Measurements from ENCODE around the gene DOC2A.
A peak's percentile ranks its signal among the peaks of the same experiment; 100 is the strongest.

Gene DOC2A

DNA sequence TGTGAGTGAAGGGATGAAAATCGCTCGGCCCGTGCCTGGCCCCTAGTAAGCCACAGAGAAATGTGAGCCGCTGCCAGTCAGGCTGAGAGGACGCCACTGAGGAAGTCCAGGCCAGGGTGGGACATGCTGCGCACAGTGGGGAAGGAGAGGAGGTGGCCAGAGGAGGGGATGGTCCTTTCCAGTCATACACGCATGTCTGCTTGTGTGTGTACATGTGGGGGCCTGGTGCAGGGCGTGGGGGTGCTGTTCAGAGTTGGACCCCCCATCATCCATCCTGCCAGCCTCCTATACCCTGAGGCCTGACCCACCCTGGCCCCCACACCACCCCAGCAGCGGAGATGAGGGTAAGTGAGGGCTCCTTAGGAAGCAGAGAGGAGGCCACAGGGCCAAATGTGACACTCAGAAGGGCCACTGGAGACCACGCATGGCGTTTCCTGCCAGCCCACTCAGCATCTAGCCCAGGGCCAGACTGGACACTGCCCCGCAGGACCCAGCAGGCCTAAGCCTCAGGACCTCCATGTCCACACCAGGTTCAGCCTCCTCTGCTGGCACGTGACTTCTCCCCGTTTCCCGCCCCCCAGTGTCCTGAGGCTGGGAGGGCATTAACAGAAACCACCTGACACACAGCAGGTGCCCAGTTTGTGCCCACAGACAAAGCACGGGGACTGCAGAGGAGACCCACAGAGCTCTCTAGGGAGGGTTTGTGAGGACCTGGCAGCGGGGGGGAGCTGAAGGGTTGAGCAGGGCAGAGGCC is 7.0 kb downstream of the DOC2A start:
- no peak for DNase-seq

DNA sequence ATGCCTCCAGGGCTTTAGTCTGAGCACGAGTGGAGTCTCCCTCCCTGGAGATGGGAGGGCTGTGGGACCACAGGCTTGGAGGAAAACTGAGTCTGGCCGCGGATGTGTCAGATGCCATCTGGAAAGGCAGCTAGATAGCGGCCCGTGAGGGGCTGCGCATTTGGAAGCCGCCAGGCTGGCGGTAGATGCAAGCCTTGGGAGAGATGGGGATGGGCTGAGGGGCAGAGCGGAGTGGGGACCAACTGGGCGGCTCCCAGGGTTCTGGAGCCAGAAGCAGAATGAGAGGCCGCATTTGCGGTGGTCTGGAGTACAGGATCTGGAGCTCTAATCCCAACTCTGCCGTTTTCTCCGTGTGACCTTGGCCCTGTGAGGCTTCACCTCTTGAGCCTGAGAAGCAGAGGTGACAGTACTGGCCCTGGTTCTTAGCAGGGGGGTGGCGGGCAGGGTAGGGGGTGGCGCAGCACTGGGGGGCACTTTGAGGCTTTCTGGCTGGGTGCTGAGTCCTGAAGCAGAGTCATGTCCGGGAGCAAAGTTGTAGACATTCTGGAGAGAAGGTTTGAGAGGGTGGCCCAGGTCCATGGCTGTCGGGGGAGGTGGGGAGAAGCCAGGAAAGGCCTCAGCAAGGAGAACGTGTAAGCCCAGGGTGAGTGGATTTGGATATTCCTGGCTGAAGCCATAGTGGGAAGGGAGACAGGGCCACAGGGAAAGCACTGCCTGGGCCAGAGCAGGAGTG is 8.0 kb downstream of the DOC2A start:
- DNase-seq: no peak

DNA sequence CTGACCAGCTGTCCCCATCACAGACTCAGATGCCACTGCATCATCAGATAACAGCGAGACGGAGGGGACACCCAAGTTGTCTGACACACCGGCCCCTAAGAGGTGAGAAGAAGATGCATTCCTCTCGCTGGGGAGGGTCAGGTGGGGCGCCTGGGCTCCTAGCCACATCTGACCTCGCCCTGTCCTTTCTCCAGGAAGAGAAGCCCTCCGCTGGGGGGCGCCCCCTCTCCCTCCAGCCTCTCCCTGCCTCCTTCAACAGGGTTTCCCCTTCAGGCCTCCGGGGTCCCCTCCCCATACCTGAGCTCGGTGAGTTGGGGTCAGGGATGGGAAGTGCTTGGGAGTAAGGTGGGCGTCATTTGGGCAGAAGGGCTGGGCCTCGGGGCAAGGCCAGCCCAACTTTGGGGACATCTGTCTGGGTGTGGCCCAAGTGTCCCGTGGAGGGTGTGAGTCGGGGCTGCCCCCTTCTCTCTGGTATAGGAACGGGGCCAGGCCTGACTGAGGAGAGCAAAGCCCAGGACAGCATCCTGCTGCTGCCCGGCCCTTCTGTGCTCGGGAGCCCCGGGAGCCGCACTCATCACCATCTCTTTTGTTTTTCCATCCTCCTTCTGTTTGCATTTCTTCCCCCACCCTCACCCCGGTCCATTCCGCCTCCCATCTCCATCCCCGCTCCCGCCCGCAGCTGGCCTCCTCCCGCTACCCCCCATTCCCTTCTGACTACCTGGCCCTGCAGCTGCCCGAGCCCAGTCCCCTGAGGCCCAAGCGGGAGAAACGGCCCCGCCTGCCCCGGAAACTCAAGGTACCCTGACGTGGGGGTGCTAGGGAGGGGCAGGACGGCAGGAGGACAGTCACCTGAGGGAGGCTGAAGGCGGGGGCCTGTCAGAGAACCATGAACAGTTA is 9.8 kb downstream of the DOC2A start:
- no peak for DNase-seq

DNA sequence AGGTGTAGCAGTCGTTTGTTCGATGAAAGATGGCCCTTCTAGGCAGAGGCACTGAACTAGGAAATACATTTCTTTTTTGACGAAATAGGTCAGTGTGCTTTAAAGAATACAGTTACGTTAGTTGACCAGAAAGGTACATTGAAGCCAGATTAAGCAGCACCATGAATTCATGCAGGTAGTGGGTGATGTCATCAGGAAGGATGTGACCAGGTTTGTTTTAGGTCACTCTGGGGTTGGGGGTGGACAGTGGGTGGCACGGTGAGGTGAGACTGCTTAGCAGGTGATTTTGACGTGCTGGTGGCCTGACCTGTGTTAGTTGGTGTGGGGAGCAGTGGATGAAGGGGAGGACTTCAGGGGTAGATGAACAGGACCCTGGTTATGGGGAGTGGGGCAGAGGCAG is 11.2 kb downstream of the DOC2A start:
- DNase-seq: no peak

DNA sequence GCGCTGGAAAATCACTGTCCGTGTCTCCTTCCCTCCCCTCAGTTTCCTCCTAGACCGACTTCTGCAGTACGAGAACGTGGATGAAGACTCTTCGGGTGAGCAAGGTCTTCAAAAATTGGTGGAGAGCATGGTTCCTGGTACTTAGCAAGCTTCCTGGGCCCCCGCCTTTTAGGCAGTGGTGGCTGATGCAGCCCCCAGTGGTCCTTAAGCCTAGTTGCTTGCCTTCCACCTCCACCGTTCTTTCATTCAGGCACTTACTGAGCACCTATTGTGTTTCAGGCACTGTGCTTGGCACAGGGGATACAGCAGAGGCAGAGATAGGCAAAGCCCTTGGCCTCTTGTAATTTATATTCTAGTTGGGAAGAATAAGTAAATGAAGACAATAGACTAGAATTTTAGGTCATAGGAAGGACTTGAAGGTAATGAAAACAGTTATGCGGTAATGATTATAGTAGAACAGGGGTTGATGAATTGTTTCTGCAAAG is 14.0 kb downstream of the DOC2A start:
- no peak for DNase-seq

DNA sequence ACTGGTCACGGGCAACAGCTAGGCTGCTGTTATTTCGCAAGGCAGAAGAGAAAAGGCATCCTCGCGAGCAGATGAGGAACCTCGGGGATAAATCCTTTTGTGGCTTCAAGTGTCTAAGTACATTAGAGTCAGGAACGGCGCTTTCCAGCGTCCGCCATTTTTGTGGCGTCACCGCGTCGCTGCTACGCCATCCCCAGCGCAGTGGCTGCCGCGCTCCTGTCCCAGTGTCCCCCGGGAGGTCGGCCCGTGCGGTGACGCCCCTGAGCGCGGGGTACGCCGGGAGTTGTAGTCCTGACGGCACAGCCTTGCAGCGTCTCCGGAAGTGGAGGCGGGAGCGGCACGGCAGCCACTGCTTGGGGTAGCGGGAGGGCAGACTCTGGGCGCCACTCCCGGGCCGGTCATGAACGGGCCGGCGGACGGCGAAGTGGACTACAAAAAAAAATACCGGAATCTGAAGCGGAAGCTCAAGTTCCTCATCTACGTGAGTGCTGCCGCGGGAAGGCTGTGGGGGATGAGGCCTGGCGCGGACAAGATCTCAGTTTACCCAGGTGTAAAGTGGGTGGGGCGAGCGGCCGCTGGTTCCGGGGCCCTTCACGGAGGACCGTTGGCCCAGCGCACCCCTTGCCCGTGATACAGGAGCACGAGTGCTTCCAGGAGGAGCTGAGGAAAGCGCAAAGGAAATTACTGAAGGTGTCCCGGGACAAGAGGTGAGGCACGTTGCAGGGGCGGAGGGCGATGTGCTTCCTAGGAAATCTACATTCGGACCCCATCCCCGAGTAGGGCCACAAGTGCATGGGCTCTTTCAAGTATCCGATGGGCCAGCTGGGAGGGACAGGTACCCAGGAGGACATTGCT is 14.7 kb downstream of the DOC2A start, which contains the start of gene INO80E:
INO80E (plus strand) TSS at position 331 of the 855 bp plus-strand sequence; CDS start at position 401, 70 bp downstream.
- DNase-seq: peak; percentile 99

DNA sequence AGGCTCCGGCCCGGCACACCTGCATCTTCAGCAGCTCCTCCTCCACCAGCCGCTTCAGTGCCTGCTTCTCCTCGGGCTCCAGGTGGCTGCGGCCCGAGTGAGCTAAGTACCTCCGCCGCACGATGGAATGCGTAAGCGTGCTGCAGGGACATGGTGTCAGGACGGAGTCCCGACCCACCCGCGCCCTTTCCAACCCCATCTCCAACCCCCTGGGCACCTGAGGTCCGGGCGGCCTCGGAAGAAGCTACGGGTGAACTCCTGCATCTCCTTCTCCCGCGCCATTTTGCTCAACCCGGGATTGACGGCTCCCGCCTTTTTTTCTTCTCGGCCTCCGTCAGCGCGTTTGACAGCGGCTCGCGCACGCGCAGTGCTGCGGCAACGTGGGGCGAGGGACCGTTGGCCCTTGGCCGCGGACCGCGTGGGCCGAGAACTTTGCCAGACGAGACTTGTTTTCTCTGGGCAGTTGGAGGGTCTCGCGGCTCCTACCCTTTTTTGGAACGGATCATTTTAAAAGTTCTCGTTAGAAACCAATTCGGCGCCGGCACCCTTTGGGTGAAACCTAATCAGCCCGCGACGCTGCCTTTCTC is 15.4 kb downstream of the DOC2A start, which contains the start of gene HIRIP3:
HIRIP3 (minus strand) TSS at position 294 of the 587 bp plus-strand sequence; CDS start at position 282, 12 bp downstream.
- DNase-seq: peak; percentile 87

DNA sequence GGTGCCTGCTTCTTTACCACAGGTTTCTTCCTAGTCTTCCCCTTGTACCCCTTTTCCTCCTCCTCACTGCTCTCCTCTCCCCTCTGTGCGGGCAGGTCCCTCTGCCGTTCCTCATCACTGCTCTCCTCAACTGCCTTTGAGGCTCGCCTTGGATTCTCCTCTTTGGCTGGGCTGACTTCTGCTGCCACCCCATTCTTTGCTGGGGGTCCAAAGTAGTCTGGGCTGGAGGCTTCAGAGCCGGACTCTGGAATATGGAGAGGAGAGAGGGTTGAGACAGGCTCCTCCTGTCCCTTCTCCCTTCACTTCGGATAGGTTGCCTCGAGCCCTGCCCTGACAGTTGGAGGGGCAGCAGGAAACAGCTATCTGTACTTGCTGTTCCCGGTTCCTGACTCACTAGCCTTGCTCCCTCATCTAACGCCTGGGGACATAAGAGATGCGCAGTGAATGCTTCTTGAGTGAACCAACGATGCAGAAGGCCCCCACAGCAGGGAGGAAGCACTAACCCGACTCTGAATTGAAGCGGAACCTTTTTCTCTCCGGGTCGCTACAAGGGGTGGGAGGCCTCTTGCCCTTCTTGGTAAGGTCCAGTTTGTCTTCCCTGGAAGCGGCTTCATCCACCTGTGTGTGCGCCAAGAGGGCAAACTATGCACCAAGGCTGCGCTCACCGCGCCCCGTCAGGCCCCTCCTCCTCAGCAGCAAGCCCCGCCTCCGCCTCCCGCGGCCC is 16.1 kb downstream of the DOC2A start:
- DNase-seq: no peak

DNA sequence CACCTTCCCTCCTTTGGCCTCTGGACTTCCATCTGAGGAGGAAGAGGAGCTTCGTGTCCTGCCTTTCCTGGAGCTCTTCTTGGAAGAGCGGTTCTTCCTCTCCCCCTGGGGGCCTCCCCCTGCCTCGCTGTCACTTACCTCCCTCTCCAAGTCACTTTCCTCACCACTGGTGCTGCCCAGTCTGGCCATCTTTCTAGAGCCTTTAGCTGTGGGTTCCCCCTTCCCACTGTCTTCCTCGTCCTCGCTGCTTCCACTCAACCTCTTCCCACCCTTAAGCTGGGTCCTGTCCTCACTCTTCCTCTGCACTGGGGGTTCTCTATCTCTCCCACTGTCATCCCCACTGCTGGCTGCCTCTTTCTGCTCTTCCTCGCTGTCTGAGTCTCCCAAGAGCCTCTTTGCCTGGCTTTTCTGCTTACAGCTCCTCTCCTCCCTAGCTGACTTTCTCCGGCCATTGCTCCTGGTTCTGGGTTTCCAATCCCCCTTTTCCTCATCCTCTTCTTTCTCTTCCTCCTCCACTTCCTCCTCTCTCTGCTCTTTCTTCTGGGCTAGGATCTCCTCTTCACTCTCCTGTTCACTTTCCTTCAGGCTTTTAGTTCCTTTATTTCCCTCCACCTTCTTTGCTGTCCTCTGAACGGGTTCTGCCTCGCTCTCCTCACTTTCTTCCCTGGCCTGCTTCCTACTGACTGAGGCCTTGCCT is 16.8 kb downstream of the DOC2A start:
- no peak for DNase-seq

DNA sequence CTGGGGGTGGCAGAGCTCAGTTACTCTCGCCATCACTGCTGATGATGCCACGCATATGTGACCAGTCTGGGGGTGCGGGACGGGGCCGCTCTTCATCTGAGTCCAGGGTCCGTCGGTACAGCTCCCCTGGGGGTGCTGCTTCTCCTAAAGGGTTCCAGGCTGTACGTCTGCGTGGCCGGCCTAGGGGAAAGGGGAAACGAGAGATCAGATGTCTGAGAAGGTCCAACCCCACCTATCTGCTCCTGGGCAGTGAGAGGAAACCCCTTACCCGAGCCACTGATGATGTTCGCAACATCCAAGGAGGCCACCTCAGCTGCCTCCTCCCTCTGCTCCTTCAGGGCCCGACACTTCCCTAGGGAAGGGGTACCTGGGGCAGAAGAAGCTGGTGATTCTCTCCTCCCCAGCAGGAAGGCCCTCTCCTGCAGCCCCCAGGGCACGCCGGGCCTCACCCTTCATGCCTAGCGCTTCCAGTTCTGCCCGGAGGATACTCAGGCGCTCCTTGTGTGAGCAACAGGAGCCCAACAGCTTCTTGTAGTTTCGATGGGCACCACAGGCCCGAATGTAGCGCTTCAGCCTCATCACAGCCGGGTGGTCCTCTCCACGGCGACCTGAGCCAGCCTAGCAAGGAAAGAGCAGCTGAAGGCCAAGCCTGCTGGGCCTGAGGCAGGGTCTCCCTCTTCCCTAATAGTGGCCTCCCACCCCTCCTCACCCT is 17.5 kb downstream of the DOC2A start:
- DNase-seq: no peak

DNA sequence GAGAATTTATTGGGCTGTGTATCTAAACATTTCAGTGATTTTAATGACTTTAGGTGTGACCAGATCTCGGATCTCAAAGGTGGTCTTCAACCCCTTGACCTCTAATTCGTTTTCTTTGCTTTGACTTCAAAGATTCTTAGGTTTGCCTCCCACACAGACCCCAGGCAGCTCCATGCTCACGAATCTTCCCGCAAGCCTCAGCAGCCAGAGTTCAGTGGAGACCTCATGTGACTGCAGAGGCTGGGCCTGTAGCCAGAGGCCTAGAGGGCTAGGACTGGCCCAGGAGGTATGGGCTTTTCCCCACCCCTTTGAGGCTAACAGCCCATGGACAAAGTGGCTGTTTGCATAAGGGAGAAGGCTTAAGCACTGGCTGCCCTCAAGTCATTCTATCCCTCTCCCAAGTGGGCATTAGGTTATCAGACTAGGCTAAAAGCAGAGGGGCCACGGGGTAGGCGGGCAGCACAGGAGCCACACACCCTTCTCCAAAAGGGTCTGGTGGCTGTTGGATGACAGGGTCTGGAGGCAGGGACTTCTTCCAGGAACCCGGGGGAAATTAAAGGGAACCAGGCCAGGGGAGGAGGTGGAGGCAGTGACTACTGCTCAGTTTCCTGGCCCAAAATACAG is 18.4 kb downstream of the DOC2A start:
- no peak for DNase-seq

DNA sequence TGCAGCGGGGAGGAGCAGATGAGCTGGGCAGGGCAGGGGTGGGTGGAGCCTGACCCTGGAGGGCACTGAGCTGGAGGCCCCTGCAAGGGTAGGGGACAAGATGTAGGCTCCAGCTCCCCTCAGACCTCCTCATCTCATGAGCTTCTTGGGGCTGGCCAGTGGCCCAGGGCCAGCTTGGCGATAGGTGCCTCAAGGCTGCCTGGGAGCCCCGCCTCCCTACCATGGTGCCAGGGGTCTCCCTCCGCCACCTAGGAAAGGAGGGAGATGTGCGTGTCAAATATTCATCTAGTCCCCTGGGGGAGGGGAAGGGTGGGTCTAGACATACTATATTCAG is 19.3 kb downstream of the DOC2A start:
- no peak for DNase-seq

DNA sequence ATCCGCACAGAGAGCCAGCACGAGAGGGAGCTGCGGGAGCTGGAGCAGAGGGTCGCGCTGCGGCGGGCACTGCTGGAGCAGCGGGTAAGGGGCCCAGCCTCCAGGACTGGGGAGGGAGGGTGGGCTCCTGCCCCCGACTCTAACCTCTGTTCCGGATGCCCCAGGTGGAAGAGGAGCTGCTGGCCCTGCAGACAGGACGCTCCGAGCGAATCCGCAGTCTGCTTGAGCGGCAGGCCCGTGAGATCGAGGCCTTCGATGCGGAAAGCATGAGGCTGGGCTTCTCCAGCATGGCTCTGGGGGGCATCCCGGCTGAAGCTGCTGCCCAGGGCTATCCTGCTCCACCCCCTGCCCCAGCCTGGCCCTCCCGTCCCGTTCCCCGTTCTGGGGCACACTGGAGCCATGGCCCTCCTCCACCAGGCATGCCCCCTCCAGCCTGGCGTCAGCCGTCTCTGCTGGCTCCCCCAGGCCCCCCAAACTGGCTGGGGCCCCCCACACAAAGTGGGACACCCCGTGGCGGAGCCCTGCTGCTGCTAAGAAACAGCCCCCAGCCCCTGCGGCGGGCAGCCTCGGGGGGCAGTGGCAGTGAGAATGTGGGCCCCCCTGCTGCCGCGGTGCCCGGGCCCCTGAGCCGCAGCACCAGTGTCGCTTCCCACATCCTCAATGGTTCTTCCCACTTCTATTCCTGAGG is 19.8 kb downstream of the DOC2A start:
- no peak for DNase-seq

DNA sequence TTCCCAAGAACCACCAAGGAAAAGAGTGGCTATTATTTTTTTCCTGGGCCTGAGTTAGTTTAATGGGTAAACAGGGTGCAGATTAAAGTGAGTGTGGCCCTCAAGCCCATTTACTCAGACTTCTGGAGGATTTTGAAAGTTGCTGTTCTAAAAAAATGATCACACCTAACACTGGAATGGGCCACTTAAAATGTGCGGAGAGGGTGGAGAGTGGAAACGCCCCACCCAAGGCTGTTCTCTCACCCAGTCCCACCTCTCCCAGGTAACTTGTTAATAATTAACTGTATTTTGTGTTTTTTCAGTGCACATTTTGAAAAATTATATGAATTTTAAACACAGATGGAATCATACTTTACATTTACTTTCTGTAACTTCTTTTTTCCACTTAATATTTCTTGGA is 20.8 kb downstream of the DOC2A start:
- no peak for DNase-seq

DNA sequence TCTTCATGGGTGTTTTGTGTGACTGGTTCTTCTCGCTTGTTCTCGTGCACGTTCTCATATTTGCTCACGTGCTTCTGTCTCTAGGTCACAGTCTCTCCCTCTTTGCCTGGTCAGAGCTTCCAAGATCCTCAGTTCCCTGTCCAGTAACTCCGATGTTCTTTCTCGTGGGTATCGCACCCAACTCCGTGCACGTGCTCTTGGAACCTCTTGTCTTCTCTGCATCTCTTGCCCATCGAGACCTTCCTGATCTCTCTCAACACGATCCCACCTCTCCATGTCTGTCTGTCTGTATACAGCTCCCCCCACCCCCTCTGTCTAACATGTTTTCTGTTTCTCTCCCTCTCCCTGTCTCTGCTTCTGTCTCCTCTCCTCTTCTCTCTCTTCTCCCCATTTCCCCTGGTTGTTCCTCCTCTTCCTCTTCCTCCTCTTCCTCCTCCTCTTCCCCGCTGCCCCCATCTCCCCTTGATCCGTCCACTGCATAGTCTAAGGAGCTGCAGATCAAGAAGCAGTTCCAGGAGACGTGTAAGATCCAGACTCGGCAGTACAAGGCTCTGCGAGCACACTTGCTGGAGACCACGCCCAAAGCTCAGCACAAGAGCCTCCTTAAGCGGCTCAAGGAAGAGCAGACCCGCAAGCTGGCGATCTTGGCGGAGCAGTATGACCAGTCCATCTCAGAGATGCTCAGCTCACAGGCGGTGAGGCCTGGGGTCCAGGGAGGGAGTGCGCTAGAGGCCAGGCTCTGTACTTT is 21.5 kb downstream of the DOC2A start:
- no peak for DNase-seq

DNA sequence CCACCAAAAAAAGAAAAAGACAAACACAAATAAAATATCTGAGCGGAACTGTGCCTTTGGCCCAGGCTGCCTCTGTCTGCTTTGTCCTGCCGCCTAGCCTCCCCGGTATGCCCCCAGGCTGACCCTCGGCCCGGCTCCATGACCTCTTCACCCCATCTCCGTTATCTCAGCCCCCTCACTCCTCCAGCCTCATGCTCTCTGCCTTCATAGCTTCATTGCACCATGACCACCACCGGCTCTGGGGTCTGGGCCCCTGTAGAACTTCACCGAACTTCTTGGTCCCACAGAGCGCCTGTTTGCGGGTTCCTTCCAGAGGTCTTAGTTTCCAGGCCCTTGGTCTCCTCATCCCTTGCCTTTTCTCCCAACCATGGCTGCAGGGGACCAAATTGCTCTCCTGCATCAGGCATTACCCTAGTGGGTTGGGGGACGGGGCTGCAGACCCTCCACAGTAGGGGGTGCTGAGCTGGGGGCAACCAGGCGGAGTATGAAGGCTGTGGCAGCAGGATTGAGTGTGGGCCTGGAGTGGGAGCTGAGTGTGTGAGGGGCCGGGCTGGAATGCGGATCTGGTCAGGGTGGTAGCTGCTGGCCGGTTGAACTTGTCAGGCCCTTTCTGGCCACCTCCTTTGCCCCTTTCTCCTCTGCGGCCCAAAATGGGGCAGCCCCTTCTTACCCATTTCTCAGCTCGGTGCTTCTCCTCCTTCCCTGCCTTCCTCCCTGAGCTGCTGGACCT is 22.3 kb downstream of the DOC2A start:
- DNase-seq: no peak
